Panc1 (cell line): ENCODE results near the gene PLAAT2. TPM values are rescaled to one million over a fixed set of nuclear protein-coding genes. Genes with fewer than 3 reads are reported as not detected.

Experiments
- ATAC-seq: fragments of 200-7000 bp; cut with Tn5 transposase; 2 replicates; pipeline ENCODE4 v1.9.1; 2020; ENCODE audit warnings: mild to moderate bottlenecking, moderate library complexity
- BruUV-seq: library from RNA; stranded (reverse); fragments of 400-500 nt; replicated peaks from 2 replicates; lab custom pipeline; 2021; lab: Mats Ljungman, UMichigan
- CTCF ChIA-PET: fragments of 300-600 bp; sonication (Branson Sonifier 250); formaldehyde crosslinking; loops from one replicate; lab custom pipeline; 2022; ENCODE audit warnings: antibody characterized with exemption; lab: Charles Lee
- POLR2A ChIA-PET: fragments of 300-600 bp; sonication (Branson Sonifier 250); formaldehyde crosslinking; loops from one replicate; lab custom pipeline; 2022; ENCODE audit warnings: antibody characterized with exemption; lab: Charles Lee
- DNase-seq: peaks from one replicate; pipeline ENCODE4 v3.0.0-alpha.2; 2010; ENCODE audit warnings: low read depth, low spot score
- H3K27ac ChIP-seq: 2 replicates; pipeline ENCODE4 v1.5.1; 2011; ENCODE audit warnings: mild to moderate bottlenecking, low read length, inconsistent platforms
- H3K27me3 ChIP-seq: fragments of 200-500 bp; sonication (Bioruptor generic); 2 replicates; pipeline ENCODE4 v1.6.0; 2014; ENCODE audit warnings: low read length, inconsistent platforms; ENCODE audit not compliant: control insufficient read depth, insufficient read depth
- H3K36me3 ChIP-seq: fragments of 200-500 bp; sonication (Bioruptor generic); 2 replicates; pipeline ENCODE4 v1.5.1; 2014; ENCODE audit warnings: inconsistent platforms, mild to moderate bottlenecking, low read length, moderate library complexity; ENCODE audit not compliant: control insufficient read depth, insufficient read depth
- H3K4me1 ChIP-seq: 2 replicates; pipeline ENCODE4 v1.5.1; 2011; ENCODE audit warnings: inconsistent platforms, mild to moderate bottlenecking, low read length, moderate library complexity; ENCODE audit not compliant: control insufficient read depth, insufficient read depth
- H3K4me3 ChIP-seq, 2 experiments: 2 replicates each; pipeline ENCODE4 v1.5.1; 2011 to 2012; ENCODE audit warnings: low read depth in 2 of 2, low read length in 2 of 2, mild to moderate bottlenecking in 2 of 2, inconsistent platforms in 1 of 2, moderate library complexity in 1 of 2
- H3K9me3 ChIP-seq: fragments of 200-500 bp; sonication (Bioruptor generic); 2 replicates; pipeline ENCODE4 v1.5.1; 2014; ENCODE audit warnings: low read depth, mild to moderate bottlenecking, inconsistent platforms, low read length, moderate library complexity; ENCODE audit not compliant: control insufficient read depth, insufficient read depth
- CTCF ChIP-seq: fragments of 450-650 bp; IDR thresholded peaks from 2 replicates; pipeline ENCODE4 v1.5.1; 2017; ENCODE audit warnings: mild to moderate bottlenecking
- POLR2AphosphoS5 ChIP-seq: IDR thresholded peaks from 2 replicates; pipeline ENCODE4 v1.6.1; 2012; ENCODE audit warnings: mild to moderate bottlenecking, low read depth, low read length, moderate library complexity
- REST ChIP-seq, 2 experiments: IDR thresholded peaks; 2 replicates each; pipeline ENCODE4 v1.6.1; 2011 to 2012; ENCODE audit warnings: low read depth in 2 of 2, control low read depth in 1 of 2, low read length in 1 of 2, mild to moderate bottlenecking in 1 of 2, moderate library complexity in 1 of 2; ENCODE audit not compliant: insufficient read depth in 1 of 2
- SIN3A ChIP-seq: IDR thresholded peaks from 2 replicates; pipeline ENCODE4 v1.6.1; 2012; ENCODE audit warnings: low read depth, mild to moderate bottlenecking, low read length, moderate library complexity, borderline replicate concordance; ENCODE audit not compliant: insufficient read depth
- TCF7L2 ChIP-seq: IDR thresholded peaks from 2 replicates; pipeline ENCODE4 v1.6.1; 2011; ENCODE audit warnings: mild to moderate bottlenecking, low read depth, low read length, inconsistent platforms
- in situ Hi-C: cut with HindIII; loops from 2 replicates; pipeline ENCODE4 v1.10.0; 2016; ENCODE audit warnings: low sequenced_read_pairs, low pct_unique_long_range_greater_than_20kb
- intact Hi-C: fragments of 100-400 bp; cut with micrococcal nuclease; formaldehyde crosslinking; loops from one replicate; pipeline ENCODE4 v1.10.0; 2022; ENCODE audit not compliant: unreplicated experiment
- total RNA-seq: library from RNA; stranded (reverse); gene quantifications from one replicate; pipeline ENCODE4 v1.2.1, GENCODE V29; 2021; ENCODE audit not compliant: unreplicated experiment

PLAAT2 gene
- total RNA-seq, 1 experiment from 2014 or later, result not detected

- no TSS peak for BruUV-seq
- Histone ChIP-seq H3K4me1 (peaks cover 13% of the 10 kb centered on the region), H3K27ac (no peak overlapping the region), H3K9me3 (no peaks in the 10 kb centered on the region), H3K27me3 (no peaks in the 10 kb centered on the region; the same call in 1 of the 2 replicates), H3K36me3 (no peaks in the 10 kb centered on the region), H3K4me3 (no peak overlapping the region)
- intact Hi-C loops (no loop called here), in situ Hi-C loops (no loop called here)
- TF ChIP-seq POLR2AphosphoS5 (no peak), TCF7L2 (no peak), REST (IDR thresholded peaks at IDR 0.05; ENCODE audit: insufficient read depth in 1 of 2, low read depth in 2 of 2, low read length in 1 of 2) (no peak), CTCF (no peak), SIN3A (no peak)
- DNase-seq (no peak), ATAC-seq (no peak)
- ChIA-PET CTCF (no interaction called here), POLR2A (no interaction called here)
Measured at GRCh38 chr11:63572026-63572688, 9.0 kb upstream of the PLAAT2 start.

- TF ChIP-seq CTCF, result no peak
- no peak for TF ChIP-seq POLR2AphosphoS5
- no peak for TF ChIP-seq REST (IDR thresholded peaks at IDR 0.05; ENCODE audit: insufficient read depth in 1 of 2, low read depth in 2 of 2, low read length in 1 of 2)
- no peak for TF ChIP-seq SIN3A
- no peak for TF ChIP-seq TCF7L2
- H3K4me3 ChIP-seq, result no peak overlapping the region
- ChIA-PET POLR2A (no interaction called here), CTCF (no interaction called here)
- H3K27me3 ChIP-seq, result no peaks in the 10 kb centered on the region; the same call in 1 of the 2 replicates
- no peak for DNase-seq
- intact Hi-C loops (no loop called here), in situ Hi-C loops (no loop called here)
- no peaks in the 10 kb centered on the region for H3K9me3 ChIP-seq
- ATAC-seq, result no peak
- H3K27ac ChIP-seq, result no peak overlapping the region
- no peaks in the 10 kb centered on the region for H3K36me3 ChIP-seq
- peaks cover 8% of the 10 kb centered on the region for H3K4me1 ChIP-seq
- BruUV-seq, result no TSS peak
Measured at GRCh38 chr11:63569570-63569969, 6.4 kb upstream of the PLAAT2 start.
